Measurements from ENCODE around the gene C1QB.

DNA sequence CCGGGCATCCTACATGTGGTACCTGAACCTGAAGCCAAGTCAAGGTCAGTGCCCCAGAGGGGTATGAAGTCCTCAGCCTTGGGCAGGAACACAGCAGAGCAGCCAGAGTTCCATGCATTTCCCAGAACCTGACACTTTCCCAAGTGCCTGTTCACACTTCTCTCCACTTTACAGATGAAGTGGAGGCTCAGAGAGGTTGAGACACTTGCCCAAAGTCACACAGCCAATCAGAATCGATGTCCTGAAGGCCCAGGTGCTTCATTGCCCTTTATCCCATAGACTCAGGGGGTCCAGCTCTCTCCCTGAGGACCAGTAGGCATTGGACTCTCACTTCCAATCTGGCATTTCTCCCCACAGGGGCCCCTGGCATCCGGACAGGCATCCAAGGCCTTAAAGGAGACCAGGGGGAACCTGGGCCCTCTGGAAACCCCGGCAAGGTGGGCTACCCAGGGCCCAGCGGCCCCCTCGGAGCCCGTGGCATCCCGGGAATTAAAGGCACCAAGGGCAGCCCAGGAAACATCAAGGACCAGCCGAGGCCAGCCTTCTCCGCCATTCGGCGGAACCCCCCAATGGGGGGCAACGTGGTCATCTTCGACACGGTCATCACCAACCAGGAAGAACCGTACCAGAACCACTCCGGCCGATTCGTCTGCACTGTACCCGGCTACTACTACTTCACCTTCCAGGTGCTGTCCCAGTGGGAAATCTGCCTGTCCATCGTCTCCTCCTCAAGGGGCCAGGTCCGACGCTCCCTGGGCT lies 14.4 kb upstream of the C1QB start:
- TF ChIP-seq, protein P1, sequence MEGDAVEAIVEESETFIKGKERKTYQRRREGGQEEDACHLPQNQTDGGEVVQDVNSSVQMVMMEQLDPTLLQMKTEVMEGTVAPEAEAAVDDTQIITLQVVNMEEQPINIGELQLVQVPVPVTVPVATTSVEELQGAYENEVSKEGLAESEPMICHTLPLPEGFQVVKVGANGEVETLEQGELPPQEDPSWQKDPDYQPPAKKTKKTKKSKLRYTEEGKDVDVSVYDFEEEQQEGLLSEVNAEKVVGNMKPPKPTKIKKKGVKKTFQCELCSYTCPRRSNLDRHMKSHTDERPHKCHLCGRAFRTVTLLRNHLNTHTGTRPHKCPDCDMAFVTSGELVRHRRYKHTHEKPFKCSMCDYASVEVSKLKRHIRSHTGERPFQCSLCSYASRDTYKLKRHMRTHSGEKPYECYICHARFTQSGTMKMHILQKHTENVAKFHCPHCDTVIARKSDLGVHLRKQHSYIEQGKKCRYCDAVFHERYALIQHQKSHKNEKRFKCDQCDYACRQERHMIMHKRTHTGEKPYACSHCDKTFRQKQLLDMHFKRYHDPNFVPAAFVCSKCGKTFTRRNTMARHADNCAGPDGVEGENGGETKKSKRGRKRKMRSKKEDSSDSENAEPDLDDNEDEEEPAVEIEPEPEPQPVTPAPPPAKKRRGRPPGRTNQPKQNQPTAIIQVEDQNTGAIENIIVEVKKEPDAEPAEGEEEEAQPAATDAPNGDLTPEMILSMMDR (IDR thresholded peaks at IDR 0.05) = no peak
- TF ChIP-seq POLR2A (IDR thresholded peaks at IDR 0.05) = no peak
- no peak for TF ChIP-seq POLR2AphosphoS5 (IDR thresholded peaks at IDR 0.05)

All from prostate gland (tissue), 2 donors.